Ascending aorta (tissue), 2 donors: ENCODE data around the gene MAP3K15. TPM values are rescaled to one million over a fixed set of nuclear protein-coding genes. Genes with fewer than 3 reads are reported as not detected.

ENCODE experiments used
- DNase-seq, 2 donors: peaks; one replicate each; pipeline ENCODE4 v3.0.0-alpha.2; 2019; ENCODE audit warnings: low spot score in 2 of 2
- H3K27ac ChIP-seq, 2 donors: fragments of 200-600 bp; sonication (generic); one replicate each; pipeline ENCODE4 v1.5.1; 2016 to 2017; ENCODE audit warnings: mild to moderate bottlenecking in 1 of 2
- H3K27me3 ChIP-seq: fragments of 200-600 bp; sonication (generic); one replicate; pipeline ENCODE4 v1.5.1; 2017
- H3K36me3 ChIP-seq, 2 donors: fragments of 200-600 bp; sonication (generic); one replicate each; pipeline ENCODE4 v1.5.1; 2016
- H3K4me1 ChIP-seq, 2 donors: fragments of 200-600 bp; sonication (generic); one replicate each; pipeline ENCODE4 v1.5.1; 2016 to 2017; ENCODE audit warnings: mild to moderate bottlenecking in 1 of 2
- H3K4me3 ChIP-seq, 2 donors: fragments of 200-600 bp; sonication (generic); one replicate each; pipeline ENCODE4 v1.5.1; 2016 to 2017; ENCODE audit warnings: mild to moderate bottlenecking in 1 of 2
- H3K9me3 ChIP-seq, 2 donors: fragments of 200-600 bp; sonication (generic); one replicate each; pipeline ENCODE4 v1.5.1; 2016
- intact Hi-C: fragments of 100-400 bp; cut with DNase I; formaldehyde crosslinking; loops from one replicate; pipeline ENCODE4 v1.15.1; 2023
- total RNA-seq: library from RNA; depleted of rRNA; stranded (reverse); fragments of >200 nt; gene quantifications from one replicate; pipeline ENCODE4 v1.1.0, GENCODE V29; 2016
- TF ChIP-seq, protein P1 (sequence below), 3 experiments: fragments of 200-600 bp in 2 of 3; fragments of 450-650 bp in 1 of 3; sonication (generic) in 2 of 3; IDR thresholded peaks; one replicate each; pipeline ENCODE4 v1.5.1; 2016 to 2019; ENCODE audit warnings: antibody characterized with exemption in 3 of 3, mild to moderate bottlenecking in 1 of 3, moderate library complexity in 1 of 3

MAP3K15 gene
- total RNA-seq, 1 donor from 2014 or later = 0.21 TPM

DNA sequence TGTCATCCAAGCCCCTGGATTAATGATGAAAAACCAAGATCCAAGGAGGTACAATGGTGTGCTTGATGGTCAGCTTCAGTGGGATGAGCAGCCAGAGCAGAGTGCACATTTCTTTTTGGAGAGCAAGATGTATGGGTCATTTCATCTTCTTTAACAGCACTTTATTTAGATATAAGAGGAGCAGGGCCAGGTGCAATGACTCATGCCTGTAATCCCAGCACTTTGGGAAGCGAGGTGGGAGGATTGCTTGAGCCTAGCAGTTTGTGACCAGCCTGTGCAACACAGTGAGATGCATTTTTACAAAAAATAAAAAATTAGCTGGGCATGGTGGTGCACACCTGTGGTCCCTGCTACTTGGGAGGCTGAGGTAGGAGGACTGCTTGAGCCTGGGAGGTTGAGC, 45.3 kb upstream of the MAP3K15 start:
- no peaks in the 10 kb centered on the region for H3K36me3 ChIP-seq
- intact Hi-C loops = no loop called here

DNA sequence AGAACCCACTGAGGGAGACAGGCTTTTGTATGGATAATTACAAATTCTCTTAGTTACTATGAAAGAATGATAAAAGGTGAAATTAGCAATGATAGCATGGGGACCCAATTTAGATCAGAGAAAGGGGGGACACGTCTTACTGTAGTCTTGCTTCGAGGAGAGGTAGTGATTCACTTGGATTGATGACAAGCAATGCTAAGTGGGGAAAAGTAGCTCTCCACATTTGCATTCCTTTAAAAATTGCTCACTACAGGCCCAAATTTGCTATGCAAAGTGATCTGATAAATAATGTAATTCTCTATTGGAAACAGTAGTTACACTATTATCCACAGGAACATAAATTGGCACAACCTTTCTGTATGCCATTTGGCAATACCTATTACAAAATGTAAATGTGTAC, 42.5 kb upstream of the MAP3K15 start:
- TF ChIP-seq, protein P1, sequence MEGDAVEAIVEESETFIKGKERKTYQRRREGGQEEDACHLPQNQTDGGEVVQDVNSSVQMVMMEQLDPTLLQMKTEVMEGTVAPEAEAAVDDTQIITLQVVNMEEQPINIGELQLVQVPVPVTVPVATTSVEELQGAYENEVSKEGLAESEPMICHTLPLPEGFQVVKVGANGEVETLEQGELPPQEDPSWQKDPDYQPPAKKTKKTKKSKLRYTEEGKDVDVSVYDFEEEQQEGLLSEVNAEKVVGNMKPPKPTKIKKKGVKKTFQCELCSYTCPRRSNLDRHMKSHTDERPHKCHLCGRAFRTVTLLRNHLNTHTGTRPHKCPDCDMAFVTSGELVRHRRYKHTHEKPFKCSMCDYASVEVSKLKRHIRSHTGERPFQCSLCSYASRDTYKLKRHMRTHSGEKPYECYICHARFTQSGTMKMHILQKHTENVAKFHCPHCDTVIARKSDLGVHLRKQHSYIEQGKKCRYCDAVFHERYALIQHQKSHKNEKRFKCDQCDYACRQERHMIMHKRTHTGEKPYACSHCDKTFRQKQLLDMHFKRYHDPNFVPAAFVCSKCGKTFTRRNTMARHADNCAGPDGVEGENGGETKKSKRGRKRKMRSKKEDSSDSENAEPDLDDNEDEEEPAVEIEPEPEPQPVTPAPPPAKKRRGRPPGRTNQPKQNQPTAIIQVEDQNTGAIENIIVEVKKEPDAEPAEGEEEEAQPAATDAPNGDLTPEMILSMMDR (IDR thresholded peaks at IDR 0.05) = no peak
- DNase-seq = no peak

More for the DNA sequence above, 45.3 kb upstream of the MAP3K15 start:
- TF ChIP-seq, protein P1 (IDR thresholded peaks at IDR 0.05) = no peak
- no peak overlapping the region for H3K4me3 ChIP-seq
- no peaks in the 10 kb centered on the region for H3K9me3 ChIP-seq
- no peaks in the 10 kb centered on the region for H3K4me1 ChIP-seq
- H3K27ac ChIP-seq = no peak overlapping the region
- H3K27me3 ChIP-seq = no peaks in the 10 kb centered on the region
- DNase-seq = no peak

GRCh38 chrX:19556202-19556601, 40.9 kb upstream of the MAP3K15 start:
- Histone ChIP-seq H3K4me3 (no peak overlapping the region), H3K9me3 (no peaks in the 10 kb centered on the region), H3K27me3 (no peaks in the 10 kb centered on the region), H3K27ac (no peak overlapping the region), H3K36me3 (no peaks in the 10 kb centered on the region), H3K4me1 (no peaks in the 10 kb centered on the region)
- intact Hi-C loops = no loop called here
- DNase-seq = no peak
- TF ChIP-seq, protein P1 (IDR thresholded peaks at IDR 0.05) = no peak

More for the DNA sequence above, 42.5 kb upstream of the MAP3K15 start:
- no peaks in the 10 kb centered on the region for H3K4me1 ChIP-seq
- H3K27ac ChIP-seq = no peak overlapping the region
- intact Hi-C loops = no loop called here
- no peaks in the 10 kb centered on the region for H3K27me3 ChIP-seq
- H3K9me3 ChIP-seq = no peaks in the 10 kb centered on the region
- H3K4me3 ChIP-seq = no peak overlapping the region
- no peaks in the 10 kb centered on the region for H3K36me3 ChIP-seq

DNA sequence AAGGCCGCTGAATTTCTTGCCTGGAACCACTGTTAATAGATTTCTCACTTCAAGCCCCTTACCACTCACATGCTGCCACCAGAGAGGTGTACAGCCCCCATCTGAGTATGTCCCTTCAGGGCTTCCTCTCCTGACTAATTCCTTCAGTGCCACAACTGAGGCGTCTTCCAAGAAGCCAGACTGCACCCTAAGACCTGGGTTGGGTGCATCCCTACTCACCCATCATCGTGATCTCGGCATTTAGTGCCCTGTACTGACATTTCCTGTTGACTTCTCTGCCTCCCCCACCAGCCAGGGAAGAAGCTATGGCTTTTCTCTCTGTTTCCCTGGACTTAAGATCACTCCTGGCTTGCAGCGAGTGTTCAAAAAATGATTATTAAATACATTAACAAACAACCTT, 40.4 kb upstream of the MAP3K15 start:
- no peak for DNase-seq
- Histone ChIP-seq H3K27me3 (no peaks in the 10 kb centered on the region), H3K9me3 (no peaks in the 10 kb centered on the region), H3K36me3 (no peaks in the 10 kb centered on the region), H3K4me1 (no peaks in the 10 kb centered on the region), H3K4me3 (no peak overlapping the region), H3K27ac (no peak overlapping the region)
- intact Hi-C loops = no loop called here
- TF ChIP-seq, protein P1 (IDR thresholded peaks at IDR 0.05) = no peak

DNA sequence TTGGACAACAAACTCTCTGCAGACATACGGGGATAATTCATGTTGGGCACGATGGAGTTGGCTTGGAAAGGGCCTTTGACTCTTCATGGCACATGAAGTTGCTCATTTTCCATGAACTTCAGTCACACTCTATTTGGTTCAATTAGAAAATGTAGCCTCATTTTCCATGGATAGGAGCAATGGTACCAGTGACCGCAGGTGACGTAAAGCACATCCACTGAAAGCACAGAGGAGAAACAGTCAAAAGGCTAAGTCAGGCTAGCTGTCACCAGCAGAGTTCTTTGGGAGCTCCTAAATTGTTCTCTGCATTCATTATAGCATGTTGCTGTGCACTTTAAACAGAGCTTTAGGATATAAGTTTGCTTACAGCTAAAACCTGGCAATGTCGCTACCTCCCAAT, 39.9 kb upstream of the MAP3K15 start:
- no peaks in the 10 kb centered on the region for H3K4me1 ChIP-seq
- intact Hi-C loops = no loop called here
- H3K27ac ChIP-seq = no peak overlapping the region
- no peaks in the 10 kb centered on the region for H3K36me3 ChIP-seq
- no peaks in the 10 kb centered on the region for H3K27me3 ChIP-seq
- no peak overlapping the region for H3K4me3 ChIP-seq
- no peak for DNase-seq
- TF ChIP-seq, protein P1 (IDR thresholded peaks at IDR 0.05) = no peak
- H3K9me3 ChIP-seq = no peaks in the 10 kb centered on the region

DNA sequence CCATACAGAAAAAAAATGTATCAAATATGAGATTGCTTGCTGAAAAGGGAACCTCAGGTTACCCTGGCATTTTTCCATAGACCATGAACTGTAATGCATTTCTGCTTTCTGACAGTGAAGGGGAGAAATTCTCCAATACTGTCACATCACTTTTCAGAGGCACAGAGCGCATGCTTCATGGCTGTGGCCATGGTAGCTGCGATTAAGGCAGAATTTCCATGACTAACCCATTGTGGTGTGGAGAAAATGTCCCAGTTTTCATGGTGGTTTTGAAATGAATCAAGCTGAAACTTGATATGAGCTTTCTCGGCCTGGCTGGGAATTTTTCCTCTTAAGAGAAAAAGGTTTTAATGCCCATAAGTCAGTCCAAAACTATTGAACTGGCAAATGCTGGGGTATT, 39.5 kb upstream of the MAP3K15 start:
- H3K36me3 ChIP-seq = no peaks in the 10 kb centered on the region
- no peak overlapping the region for H3K27ac ChIP-seq
- H3K4me1 ChIP-seq = no peaks in the 10 kb centered on the region
- H3K27me3 ChIP-seq = no peaks in the 10 kb centered on the region
- intact Hi-C loops = no loop called here
- H3K9me3 ChIP-seq = no peaks in the 10 kb centered on the region
- TF ChIP-seq, protein P1 (IDR thresholded peaks at IDR 0.05) = no peak
- DNase-seq = no peak
- no peak overlapping the region for H3K4me3 ChIP-seq
